B cell (primary cell): ENCODE data around the gene TMEM132A.

Source experiments
- EZH2 ChIP-seq: IDR thresholded peaks from 2 replicates; pipeline ENCODE4 v1.6.1; 2012; ENCODE audit warnings: borderline replicate concordance, low read depth, mild to moderate bottlenecking, moderate library complexity, low read length; ENCODE audit not compliant: insufficient read depth, poor library complexity, severe bottlenecking
- TF ChIP-seq, protein P1 (sequence below): fragments of 200-600 bp; IDR thresholded peaks from one replicate; pipeline ENCODE4 v1.8.0; 2022; ENCODE audit warnings: antibody characterized with exemption, mild to moderate bottlenecking

DNA sequence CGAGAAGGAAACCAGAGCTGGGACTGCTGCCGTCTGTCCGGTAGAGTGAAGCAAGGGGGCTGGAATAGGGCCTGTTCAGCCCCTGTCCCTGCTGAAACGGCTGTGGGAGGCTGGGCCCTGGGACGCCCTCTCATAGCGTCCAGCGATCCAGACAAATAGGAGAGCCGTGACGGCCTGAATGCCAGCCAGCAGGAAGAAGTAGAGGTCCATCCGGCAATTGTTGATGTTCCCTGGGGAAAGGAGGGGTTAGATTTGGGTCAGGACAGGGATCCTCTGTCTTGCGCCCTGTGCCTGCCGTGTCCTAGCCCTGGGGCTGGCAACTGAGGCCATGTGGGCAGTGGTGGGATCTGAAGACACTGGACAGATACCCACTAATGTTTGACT, 12.9 kb downstream of the TMEM132A start:
- TF ChIP-seq EZH2 = no peak
- TF ChIP-seq, protein P1, sequence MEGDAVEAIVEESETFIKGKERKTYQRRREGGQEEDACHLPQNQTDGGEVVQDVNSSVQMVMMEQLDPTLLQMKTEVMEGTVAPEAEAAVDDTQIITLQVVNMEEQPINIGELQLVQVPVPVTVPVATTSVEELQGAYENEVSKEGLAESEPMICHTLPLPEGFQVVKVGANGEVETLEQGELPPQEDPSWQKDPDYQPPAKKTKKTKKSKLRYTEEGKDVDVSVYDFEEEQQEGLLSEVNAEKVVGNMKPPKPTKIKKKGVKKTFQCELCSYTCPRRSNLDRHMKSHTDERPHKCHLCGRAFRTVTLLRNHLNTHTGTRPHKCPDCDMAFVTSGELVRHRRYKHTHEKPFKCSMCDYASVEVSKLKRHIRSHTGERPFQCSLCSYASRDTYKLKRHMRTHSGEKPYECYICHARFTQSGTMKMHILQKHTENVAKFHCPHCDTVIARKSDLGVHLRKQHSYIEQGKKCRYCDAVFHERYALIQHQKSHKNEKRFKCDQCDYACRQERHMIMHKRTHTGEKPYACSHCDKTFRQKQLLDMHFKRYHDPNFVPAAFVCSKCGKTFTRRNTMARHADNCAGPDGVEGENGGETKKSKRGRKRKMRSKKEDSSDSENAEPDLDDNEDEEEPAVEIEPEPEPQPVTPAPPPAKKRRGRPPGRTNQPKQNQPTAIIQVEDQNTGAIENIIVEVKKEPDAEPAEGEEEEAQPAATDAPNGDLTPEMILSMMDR = no peak
